ENCODE measurements around the gene RAB11FIP4. TPM values are rescaled to one million over a fixed set of nuclear protein-coding genes. Genes with fewer than 3 reads are reported as not detected.
A peak's percentile ranks its signal among the peaks of the same experiment; 100 is the strongest.

RAB11FIP4 gene
- total and polyA plus RNA-seq, 2 of the 13 experiments (the other 11 are each of a cell fraction or from before 2014, with no cell fraction given) = 28.0 to 89.3 TPM

- H3K27ac ChIP-seq (ENCODE audit: extremely low read length, insufficient read depth, low read length) = no peak overlapping the region
- no peaks in the 10 kb centered on the region for H4K20me1 ChIP-seq (ENCODE audit: insufficient read depth, low read length)
- H3K4me2 ChIP-seq (ENCODE audit: low read depth, low read length) = peak overlapping the region; percentile 27; the same call in 1 of the 2 replicates
- no peak for FAIRE-seq
- no peak for DNase-seq (ENCODE audit: low spot score)
- no peak overlapping the region for H2AFZ ChIP-seq (ENCODE audit: low read length)
- in situ Hi-C loops (cut with HindIII; ENCODE audit: extremely low pct_ligation_motif_present, low pct_unique_long_range_greater_than_20kb) = no loop called here
- intact Hi-C loops (cut with micrococcal nuclease; ENCODE audit: unreplicated experiment) = no loop called here
- POLR2A ChIA-PET = no interaction called here
- no peaks in the 10 kb centered on the region for H3K4me1 ChIP-seq (ENCODE audit: insufficient read depth, low read length)
- WGBS (ENCODE audit: low lambda C conversion rate) = 48% methylated on average over 30 of the region's 52 CpGs
- H3K9ac ChIP-seq (ENCODE audit: insufficient read depth, low read depth, low read length) = no peak overlapping the region
- ATAC-seq = 0 out of 3 replicates have a peak, but pooled peaks have one; percentile 10
- peak overlapping the region in 1 of 3 experiments; percentile 28; a peak in 1 of 6 replicates for H3K4me3 ChIP-seq (replicated peaks in 1 of 3; ENCODE audit: insufficient read depth in 1 of 3, low read depth in 2 of 3, low read length in 3 of 3)
- H3K36me3 ChIP-seq (replicated peaks in 1 of 2; ENCODE audit: control insufficient read depth in 1 of 2, insufficient read depth in 2 of 2, low read length in 2 of 2) = no peaks in the 10 kb centered on the region
- no peaks in the 10 kb centered on the region for H3K9me3 ChIP-seq (ENCODE audit: low read length)
- CTCF ChIA-PET (ENCODE audit: low intra/inter-chr PET ratio, low total read pairs) = no interaction called here
- TF ChIP-seq ZNF773 (CRISPR knock-in tag; IDR thresholded peaks at IDR 0.05; ENCODE audit: borderline replicate concordance) (no peak), ZNF782 (CRISPR knock-in tag; IDR thresholded peaks at IDR 0.05; ENCODE audit: borderline replicate concordance) (no peak)
- H3K27me3 ChIP-seq (ENCODE audit: control insufficient read depth in 1 of 2, insufficient read depth in 2 of 2, low read length in 2 of 2) = peaks cover 8 to 42% of the 10 kb centered on the region in 2 experiments
- BruUV-seq (replicated peaks) = no TSS peak
- H3K79me2 ChIP-seq (ENCODE audit: insufficient read depth, low read length) = no peaks in the 10 kb centered on the region
These were observed 754 bp downstream of the RAB11FIP4 start for GRCh38 chr17:31392002-31392855.

DNA sequence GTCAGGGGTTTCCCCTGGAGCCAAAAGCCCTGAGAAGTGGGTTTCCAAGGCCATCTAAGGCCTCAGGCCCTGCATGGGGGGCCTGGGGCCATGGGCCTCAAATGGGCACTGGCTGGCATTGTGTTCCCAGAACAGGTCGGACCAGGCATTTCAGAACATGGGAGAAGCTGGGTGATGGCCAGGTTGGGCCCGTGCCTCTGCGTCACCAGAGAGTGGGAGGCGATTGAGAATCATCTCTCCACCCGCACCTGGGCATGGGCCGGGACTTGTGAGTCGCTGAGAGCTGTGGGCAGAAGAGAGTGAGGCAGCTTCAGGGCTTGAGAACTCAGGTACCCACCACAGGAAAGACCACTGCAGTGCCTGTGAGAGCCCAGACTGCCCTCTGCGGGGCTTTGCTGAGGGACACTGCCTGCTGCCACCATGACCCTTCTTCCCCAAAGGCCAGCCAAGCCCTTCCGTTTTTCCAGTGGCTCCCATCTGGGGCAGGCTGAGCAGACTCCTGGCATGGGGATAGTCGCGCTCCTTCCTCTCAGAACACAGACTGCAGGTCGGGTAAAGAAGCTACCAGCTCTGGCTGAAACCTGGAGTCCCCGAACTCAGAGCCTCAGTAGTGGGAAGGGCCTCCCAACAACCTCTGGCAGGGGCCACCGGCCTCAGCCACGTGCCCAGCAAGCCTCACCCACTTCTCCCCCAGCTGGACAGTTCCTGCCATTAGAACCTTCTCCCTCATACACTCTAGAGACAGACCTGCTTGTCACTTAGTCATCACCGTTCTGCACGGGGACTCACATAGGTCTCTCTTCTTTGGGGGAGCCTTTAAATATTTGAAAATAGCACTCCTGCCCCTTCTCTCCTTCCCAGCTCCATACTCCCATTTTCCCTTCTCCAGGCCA lies 1.6 kb downstream of the RAB11FIP4 start:
- Histone ChIP-seq H3K4me1 (ENCODE audit: insufficient read depth, low read length) (no peaks in the 10 kb centered on the region), H3K27me3 (ENCODE audit: control insufficient read depth in 1 of 2, insufficient read depth in 2 of 2, low read length in 2 of 2) (peaks cover 8 to 42% of the 10 kb centered on the region in 2 experiments), H2AFZ (ENCODE audit: low read length) (no peak overlapping the region), H3K79me2 (ENCODE audit: insufficient read depth, low read length) (no peaks in the 10 kb centered on the region), H3K4me2 (ENCODE audit: low read depth, low read length) (no peak overlapping the region), H3K9me3 (ENCODE audit: low read length) (no peaks in the 10 kb centered on the region), H3K4me3 (replicated peaks in 1 of 3; ENCODE audit: insufficient read depth in 1 of 3, low read depth in 2 of 3, low read length in 3 of 3) (no peak overlapping the region), H3K27ac (ENCODE audit: extremely low read length, insufficient read depth, low read length) (no peak overlapping the region), H3K36me3 (replicated peaks in 1 of 2; ENCODE audit: control insufficient read depth in 1 of 2, insufficient read depth in 2 of 2, low read length in 2 of 2) (no peaks in the 10 kb centered on the region), H4K20me1 (ENCODE audit: insufficient read depth, low read length) (no peaks in the 10 kb centered on the region), H3K9ac (ENCODE audit: insufficient read depth, low read depth, low read length) (no peak overlapping the region)
- CTCF ChIA-PET (ENCODE audit: low intra/inter-chr PET ratio, low total read pairs) = no interaction called here
- no peak for DNase-seq (ENCODE audit: low spot score)
- 39% methylated on average over 6 of the region's 17 CpGs for WGBS (ENCODE audit: low lambda C conversion rate)
- in situ Hi-C loops (cut with HindIII; ENCODE audit: extremely low pct_ligation_motif_present, low pct_unique_long_range_greater_than_20kb) (no loop called here), intact Hi-C loops (cut with micrococcal nuclease; ENCODE audit: unreplicated experiment) (no loop called here)
- peak; percentile 26; the same call in 1 of the 3 replicates for ATAC-seq
- POLR2A ChIA-PET = no interaction called here
- TF ChIP-seq MIER2 (CRISPR knock-in tag; IDR thresholded peaks at IDR 0.05) (peak; percentile 82; the same call in 1 of the 2 replicates), MTF1 (CRISPR knock-in tag; IDR thresholded peaks at IDR 0.05) (no peak), SAP130 (CRISPR knock-in tag; IDR thresholded peaks at IDR 0.05; ENCODE audit: low read depth) (peak; percentile 41; the same call in 1 of the 2 replicates), REST (IDR thresholded peaks at IDR 0.05; ENCODE audit: borderline replicate concordance in 1 of 2, low read depth in 1 of 2, low read length in 2 of 2) (peak; percentile 42 to 88), MYC (CRISPR knock-in tag; IDR thresholded peaks at IDR 0.05; ENCODE audit: borderline replicate concordance) (0 out of 2 replicates have a peak, but pooled peaks have one; percentile 17)
- no TSS peak for BruUV-seq (replicated peaks)
- FAIRE-seq = no peak

Data from HepG2 (cell line).